ENCODE measurements around the gene CAMTA1. TPM values are rescaled to one million over a fixed set of nuclear protein-coding genes. Genes with fewer than 3 reads are reported as not detected.
"Not testable (repeated sequence)": the region's sequence is repeated elsewhere in the genome, so short reads cannot be mapped to it uniquely, and the experiment has no call there.

The CAMTA1 gene
- total RNA-seq, 1 donor from 2014 or later: 34.4 TPM

DNA sequence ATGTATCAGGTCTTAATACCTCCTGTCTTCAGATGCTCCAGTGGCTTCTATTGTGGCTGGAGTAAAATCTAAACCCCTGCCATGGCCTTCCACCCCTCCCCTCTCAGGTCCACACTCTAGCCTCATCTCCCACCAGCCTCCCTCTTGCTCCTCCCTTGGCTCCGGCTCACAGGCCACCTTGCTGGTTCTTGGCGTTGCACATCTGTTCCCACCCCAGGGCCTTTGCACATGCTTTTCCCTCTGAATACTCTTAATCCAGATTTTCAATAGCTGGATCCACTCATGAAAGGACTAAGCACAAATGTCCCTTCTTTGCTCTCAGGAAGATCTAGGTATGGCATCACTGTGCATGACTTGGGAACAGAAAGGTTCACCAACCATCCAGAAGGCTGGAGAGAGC, 570.4 kb downstream of the CAMTA1 start:
- no peak for ATAC-seq

DNA sequence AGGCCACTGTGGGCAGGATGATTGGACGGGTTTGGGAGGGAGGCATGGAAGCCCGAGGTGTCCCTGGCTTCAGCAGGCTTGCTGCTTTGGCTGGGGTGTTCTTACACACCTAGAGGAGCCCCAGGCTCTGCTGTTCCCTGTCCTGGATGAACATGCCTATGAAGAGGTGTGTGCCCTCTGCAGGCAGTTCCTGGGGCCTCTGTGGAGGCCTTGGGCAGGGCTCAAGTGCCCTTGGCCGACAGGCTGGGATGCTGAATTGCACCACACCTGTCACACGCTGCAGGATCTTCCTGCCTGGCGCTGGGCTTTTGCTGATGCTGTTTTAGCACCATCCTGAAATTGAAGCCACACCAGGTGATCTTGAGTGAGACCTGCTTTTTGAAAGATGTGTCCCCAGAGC, 570.8 kb downstream of the CAMTA1 start:
- no peak for ATAC-seq

DNA sequence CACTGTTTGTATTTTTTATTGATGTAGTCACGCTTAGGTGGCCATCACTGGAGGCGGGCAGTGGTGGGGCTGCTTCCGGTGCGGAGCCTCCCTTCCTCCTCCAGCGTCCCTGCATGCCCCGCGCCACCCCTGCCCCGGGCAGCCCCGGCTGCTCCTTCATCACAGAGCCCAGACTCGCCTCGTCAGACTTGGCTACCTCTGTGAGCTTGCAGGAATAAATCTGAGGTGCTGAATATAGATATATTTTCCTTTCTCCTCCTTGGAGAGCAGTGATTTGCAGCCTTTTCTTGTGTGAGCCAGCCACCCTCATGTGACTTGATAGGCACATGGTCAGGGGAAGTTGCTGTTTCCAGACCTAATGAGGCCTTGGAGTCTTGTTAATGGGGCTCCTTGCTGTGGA, 573.2 kb downstream of the CAMTA1 start:
- no peak for ATAC-seq

- ATAC-seq: no peak
These were observed 575.3 kb downstream of the CAMTA1 start for GRCh38 chr1:7360526-7360925.

DNA sequence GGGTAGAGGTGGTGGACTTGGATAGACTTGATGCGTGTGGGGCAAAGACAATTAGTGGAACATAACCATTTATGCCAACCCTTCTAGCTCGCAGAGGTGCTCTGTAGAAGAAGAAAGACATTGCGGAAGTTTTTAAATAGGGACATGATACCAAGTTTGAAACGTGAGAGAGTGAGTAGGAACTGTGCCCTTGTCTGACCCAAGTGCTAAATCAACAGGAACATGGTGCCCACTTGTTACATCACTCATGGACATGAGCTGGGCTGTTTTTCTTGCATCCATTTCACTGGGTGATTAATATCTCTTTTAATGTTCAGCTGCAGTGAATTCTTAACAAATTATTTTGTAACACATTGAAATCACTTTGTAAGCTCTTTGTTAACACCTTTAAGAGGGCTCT, 577.7 kb downstream of the CAMTA1 start:
- no peak for ATAC-seq

DNA sequence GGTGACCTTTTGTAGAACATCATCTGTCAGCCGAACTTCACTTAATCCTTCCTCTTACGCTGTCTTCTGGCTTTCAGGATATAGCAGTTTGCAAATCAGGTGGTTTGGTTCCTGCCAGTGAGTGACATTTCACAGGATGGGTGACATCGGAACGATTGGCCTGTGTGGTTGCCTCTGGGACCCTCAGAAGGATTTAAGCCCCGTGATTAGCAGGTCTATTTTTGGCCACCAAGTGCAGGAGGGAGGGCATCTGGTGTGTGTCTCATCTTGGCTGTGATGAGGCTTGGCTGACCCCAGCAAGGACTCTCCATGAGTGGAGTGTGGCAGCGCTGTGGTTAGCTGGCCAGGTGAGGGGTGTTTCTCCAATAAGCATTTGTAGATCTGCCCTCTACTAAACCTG, 578.2 kb downstream of the CAMTA1 start:
- no peak for ATAC-seq

DNA sequence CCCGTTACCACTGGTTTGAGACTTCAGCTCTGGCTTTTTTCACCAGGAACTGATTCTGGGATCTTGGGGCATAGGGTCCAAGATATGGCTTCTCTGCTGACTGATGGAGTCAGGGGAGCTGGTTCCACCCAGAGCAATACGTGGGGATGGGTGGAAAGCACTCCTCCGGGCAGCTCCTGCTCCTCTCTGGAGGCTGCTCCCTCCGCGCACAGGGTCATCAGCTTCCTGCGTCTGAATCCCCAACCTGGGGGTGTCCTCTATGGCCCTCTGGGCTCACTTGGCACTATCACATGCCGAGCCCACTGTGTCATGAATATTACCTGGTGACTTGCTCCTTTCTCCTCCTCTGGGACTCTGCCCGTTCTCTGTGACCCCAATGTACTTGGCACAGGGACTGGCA, 580.5 kb downstream of the CAMTA1 start:
- ATAC-seq: no peak

DNA sequence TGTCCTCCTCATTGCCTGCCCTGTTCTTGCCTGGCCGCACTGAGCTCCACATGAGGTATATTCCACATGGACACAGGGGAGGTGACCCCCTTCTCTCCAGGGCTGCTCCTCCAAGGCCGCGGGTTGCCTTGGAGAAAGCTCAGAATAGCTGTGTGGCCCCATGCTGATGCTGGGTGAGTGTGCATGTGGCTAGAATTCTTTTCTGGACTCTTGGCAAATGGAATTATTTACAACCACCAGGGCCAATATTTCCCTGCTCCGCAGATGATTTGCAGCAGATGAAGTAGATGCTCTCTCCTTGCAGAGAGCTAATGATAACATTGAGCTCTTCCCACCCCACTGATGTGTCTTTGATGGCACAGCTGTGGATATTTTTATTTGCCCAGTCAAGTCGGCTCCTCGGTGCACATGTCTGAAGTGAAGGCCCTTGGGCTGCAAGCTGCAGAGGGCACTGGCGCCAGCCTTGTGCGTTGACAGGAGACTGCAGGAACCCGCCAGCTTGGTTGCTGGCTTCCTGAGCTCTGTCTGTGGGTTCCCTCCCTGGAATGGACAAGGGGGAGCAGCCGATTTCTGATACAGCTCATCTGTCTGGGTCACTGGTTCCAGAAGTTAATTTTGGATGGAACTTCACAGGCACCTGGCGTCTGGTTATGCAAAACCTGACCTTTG, 581.2 kb downstream of the CAMTA1 start:
- ATAC-seq: no peak

DNA sequence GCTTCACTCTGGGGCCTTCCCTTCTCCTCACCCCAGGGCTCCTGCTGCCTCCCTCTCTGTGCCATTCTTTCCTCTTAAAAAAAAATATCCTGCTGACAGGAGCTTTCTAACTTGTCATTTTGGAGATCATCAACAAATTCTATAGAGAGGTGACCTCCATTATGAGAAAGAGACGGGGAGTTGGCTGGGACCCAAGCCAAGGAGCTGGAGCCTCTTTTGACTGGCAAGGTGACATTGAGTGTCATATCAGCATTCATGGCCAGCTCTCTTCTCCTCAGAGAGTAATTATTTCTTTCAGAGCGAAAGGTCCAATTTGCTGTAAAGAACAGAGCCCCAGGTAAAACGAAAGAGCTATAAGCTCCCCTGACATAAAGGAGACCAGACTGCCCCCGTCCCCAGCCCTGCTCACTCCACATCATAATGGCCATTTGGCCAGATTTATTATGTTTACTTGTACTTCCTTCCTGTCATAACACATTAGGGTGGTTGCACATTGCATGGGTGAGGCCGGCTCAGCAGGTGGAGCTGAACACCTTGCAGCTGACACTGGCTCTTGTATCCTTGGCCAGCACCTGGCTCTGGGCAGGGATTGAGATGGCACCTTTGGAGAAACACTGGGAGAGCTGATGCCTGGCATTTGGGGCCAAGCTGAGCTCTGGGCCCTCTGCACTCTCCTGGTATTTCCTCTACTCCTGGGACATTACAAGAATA, 581.9 kb downstream of the CAMTA1 start:
- no peak for ATAC-seq

GRCh38 chr1:7369866-7370265, 584.6 kb downstream of the CAMTA1 start:
- no peak for ATAC-seq

DNA sequence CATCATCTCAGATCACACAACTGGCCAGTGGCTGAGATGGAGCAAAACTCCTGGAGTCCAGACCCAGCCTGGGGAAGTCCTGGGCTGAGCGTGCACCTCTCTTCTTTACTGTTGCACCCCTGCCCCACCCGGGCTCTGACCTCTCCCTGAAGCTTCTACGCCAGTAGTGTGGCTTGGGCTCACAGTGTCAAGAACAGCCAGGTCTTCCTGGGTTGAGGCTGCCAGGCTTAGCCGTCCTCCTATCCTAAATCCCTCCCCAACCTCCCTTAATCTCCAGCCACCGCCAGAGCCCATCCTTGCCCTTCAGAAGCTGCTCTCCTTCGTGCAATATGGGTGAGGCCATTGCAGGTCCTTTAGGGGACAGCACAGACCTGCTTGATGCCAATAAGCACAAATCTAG, 586.7 kb downstream of the CAMTA1 start:
- no peak for ATAC-seq

- no peak for ATAC-seq
These were observed 587.3 kb downstream of the CAMTA1 start for GRCh38 chr1:7372477-7373120.

DNA sequence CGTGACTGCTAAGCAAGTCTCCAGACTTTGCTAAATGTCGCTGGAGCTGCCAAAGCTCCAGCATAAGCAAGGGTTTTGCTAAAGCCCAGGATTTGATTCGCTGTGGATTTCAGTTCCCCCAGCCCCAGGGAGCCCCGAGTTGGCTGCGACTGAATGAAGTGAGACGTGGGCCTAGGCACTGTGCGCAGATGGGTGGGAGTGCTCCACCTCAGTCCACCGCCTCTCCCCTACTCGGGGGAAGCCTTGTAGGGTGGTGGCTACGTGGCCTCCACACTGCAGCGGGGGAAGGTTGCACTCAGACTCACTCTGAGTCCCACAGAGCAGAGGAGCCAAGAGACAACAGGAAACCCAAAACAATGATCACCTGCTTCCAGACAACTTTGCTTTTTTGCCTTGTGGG, 588.0 kb downstream of the CAMTA1 start:
- ATAC-seq: no peak

DNA sequence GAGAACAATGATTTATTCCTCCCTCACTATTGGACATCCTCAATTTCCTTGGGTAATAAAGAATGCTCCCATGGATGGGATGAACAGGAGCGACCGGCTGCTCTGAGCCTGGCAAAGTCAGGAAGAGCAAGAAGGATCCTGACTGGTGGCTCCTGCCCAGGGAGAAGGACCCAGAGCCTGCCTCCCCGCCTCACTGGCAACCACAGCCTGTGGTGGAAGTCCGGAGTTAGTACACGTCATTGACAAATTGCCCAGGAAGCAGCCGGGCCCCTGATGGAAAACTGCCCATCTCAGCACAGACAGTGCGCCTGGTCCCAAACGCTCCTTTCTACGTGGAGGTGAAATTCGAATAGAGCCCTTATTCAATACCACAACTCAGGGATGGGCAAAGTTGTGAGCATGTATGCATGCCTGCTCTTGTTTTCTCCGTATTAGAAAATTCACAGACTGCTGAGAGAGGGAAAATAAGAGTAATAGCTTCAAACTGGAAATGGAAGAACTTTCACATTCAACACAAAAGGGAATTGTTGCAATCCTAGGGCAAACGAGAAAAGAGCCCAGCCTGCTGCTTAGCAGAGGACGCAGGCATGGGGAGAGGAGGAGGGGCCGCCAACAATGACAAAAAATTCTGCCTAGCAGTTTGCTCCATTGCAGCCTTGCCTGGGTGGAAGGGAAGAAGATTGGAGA, 588.8 kb downstream of the CAMTA1 start:
- ATAC-seq: no peak

- ATAC-seq: no peak
These were observed 589.4 kb downstream of the CAMTA1 start for GRCh38 chr1:7374563-7375160.

GRCh38 chr1:7375329-7375728, 590.1 kb downstream of the CAMTA1 start:
- no peak for ATAC-seq

GRCh38 chr1:7375781-7376660, 590.8 kb downstream of the CAMTA1 start:
- no peak for ATAC-seq

DNA sequence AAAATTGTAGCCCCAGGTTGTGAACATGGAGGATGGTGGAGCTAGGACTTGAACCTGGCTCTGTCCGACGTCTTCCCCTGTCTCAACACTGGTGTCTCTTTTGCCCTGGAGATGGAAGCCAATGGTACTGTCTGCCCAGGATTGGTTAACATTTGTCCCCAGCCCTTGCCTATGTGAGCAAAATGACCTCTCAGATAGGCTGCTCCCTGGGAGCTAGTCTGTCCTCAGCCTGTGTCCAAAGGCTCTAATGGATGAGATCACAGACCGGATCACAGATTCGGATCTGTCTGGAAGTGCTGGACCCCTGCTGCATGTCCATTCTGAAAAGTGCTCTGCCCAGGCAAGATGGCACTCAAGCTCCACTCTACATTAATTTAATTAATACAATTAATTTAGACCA, 591.4 kb downstream of the CAMTA1 start:
- no peak for ATAC-seq

DNA sequence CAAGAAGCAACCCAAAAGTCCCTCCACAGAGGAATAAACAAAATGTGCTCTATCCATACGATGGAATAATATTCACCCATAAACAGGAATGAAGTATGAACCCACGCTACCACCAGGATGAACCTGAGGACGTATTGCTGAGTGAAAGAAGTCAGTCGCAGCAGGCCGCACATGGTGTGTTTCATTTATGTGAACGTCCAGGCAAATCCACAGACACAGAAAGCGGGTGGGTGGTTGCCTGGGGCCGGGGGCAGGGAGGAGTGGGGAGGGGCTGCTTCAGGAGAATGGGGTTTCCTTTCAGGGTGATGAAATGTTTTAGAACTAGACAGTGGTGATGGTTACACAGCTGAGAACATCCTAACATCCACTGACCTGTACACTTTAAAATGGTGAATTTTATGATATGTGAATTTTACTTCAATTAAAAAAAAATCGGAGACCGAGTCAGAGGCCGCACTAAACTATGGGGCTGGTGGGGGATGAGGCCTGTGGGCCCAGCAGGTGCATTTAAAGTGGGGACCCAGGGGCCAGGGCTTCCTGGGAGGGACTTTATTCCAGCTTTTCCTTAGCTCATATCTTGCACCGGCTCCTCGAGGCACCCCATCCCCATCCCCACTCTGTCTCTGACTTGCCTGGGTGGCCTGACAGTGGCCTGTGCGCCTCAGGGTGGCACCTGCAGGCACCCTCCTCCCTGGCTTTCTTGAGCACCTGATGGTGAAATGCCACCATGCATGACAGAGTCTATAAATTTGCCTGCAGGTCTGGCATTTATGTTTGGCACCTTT, 593.3 kb downstream of the CAMTA1 start:
- no peak for ATAC-seq

DNA sequence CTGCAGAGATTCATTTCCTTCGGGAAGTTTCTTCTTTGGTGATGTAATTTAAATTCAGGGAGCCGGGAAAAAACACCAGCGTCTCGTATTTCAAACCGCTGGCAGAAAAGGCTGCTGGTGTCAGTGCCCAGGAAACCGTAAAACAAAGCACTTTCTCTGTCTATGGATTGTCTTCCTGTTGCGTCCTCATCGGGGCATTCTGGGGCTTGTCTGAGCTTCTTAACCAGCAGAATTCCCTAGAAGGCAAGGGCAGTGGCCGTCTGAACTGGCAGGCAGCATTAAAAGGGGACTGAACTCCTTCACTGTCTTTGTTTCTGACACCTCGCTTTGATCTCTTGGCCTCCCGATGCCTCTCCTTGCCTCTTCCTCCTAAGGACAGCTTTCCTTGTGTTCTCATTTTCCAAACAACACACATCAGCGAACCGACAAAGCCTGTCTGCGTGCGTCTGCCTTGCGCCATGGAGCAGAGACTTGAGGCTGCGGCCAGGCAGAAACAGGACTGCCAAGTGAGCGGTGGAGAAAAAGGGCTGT, 594.3 kb downstream of the CAMTA1 start:
- no peak for ATAC-seq

- ATAC-seq: not testable (repeated sequence)
These were observed 594.8 kb downstream of the CAMTA1 start for GRCh38 chr1:7380068-7380467.
